ENCODE data around the gene KLHDC4. TPM values are rescaled to one million over a fixed set of nuclear protein-coding genes. Genes with fewer than 3 reads are reported as not detected.

Gene KLHDC4
- total RNA-seq, 4 donors from 2014 or later = 39.4 to 125 (median 63.6) TPM

- H3K9me3 ChIP-seq = no peaks in the 10 kb centered on the region
- H3K4me3 ChIP-seq = no peak overlapping the region
- peaks cover 0 to 47% (median 0%) of the 10 kb centered on the region in 3 donors for H3K36me3 ChIP-seq
- TF ChIP-seq CTCF (IDR thresholded peaks at IDR 0.05) = no peak
- no peak for TF ChIP-seq POLR2A (IDR thresholded peaks at IDR 0.05)
- H3K4me1 ChIP-seq = no peaks in the 10 kb centered on the region
- DNase-seq = no peak
- H3K27ac ChIP-seq = no peak overlapping the region
- no peaks in the 10 kb centered on the region for H3K27me3 ChIP-seq
Observed at GRCh38 chr16:87742781-87743490, 22.9 kb downstream of the KLHDC4 start.

GRCh38 chr16:87741700-87742415 is 23.9 kb downstream of the KLHDC4 start:
- H3K27ac ChIP-seq = no peak overlapping the region
- TF ChIP-seq POLR2A (IDR thresholded peaks at IDR 0.05) (no peak), CTCF (IDR thresholded peaks at IDR 0.05) (no peak)
- no peaks in the 10 kb centered on the region for H3K4me1 ChIP-seq
- no peak for DNase-seq
- H3K4me3 ChIP-seq = no peak overlapping the region
- no peaks in the 10 kb centered on the region for H3K9me3 ChIP-seq
- H3K27me3 ChIP-seq = no peaks in the 10 kb centered on the region
- peaks cover 0 to 36% (median 0%) of the 10 kb centered on the region in 3 donors for H3K36me3 ChIP-seq

GRCh38 chr16:87740909-87741424 is 24.8 kb downstream of the KLHDC4 start:
- peaks cover 0 to 27% (median 0%) of the 10 kb centered on the region in 3 donors for H3K36me3 ChIP-seq
- TF ChIP-seq POLR2A (IDR thresholded peaks at IDR 0.05) (no peak), CTCF (IDR thresholded peaks at IDR 0.05) (no peak)
- no peak for DNase-seq

GRCh38 chr16:87740441-87740840 is 25.3 kb downstream of the KLHDC4 start:
- Histone ChIP-seq H3K27me3 (no peaks in the 10 kb centered on the region), H3K4me3 (no peak overlapping the region), H3K9me3 (no peaks in the 10 kb centered on the region), H3K4me1 (no peaks in the 10 kb centered on the region), H3K36me3 (peaks cover 0 to 24% (median 0%) of the 10 kb centered on the region in 3 donors), H3K27ac (no peak overlapping the region)
- TF ChIP-seq CTCF (IDR thresholded peaks at IDR 0.05) (no peak), POLR2A (IDR thresholded peaks at IDR 0.05) (no peak)
- no peak for DNase-seq

More at GRCh38 chr16:87740909-87741424, 24.8 kb downstream of the KLHDC4 start:
- no peak overlapping the region for H3K27ac ChIP-seq
- H3K4me3 ChIP-seq = no peak overlapping the region
- no peaks in the 10 kb centered on the region for H3K27me3 ChIP-seq
- no peaks in the 10 kb centered on the region for H3K4me1 ChIP-seq
- H3K9me3 ChIP-seq = no peaks in the 10 kb centered on the region

- Histone ChIP-seq H3K36me3 (peaks cover 0 to 24% (median 0%) of the 10 kb centered on the region in 3 donors), H3K27ac (no peak overlapping the region)
- no peak for TF ChIP-seq POLR2A (IDR thresholded peaks at IDR 0.05)
- TF ChIP-seq CTCF (IDR thresholded peaks at IDR 0.05) = no peak
Observed at GRCh38 chr16:87739801-87740200, 26.0 kb downstream of the KLHDC4 start.

More at GRCh38 chr16:87739801-87740200, 26.0 kb downstream of the KLHDC4 start:
- no peaks in the 10 kb centered on the region for H3K4me1 ChIP-seq
- no peak overlapping the region for H3K4me3 ChIP-seq
- no peaks in the 10 kb centered on the region for H3K9me3 ChIP-seq
- no peak for DNase-seq
- H3K27me3 ChIP-seq = no peaks in the 10 kb centered on the region
